Panc1 (cell line): ENCODE data around the gene OR1M1. TPM values are rescaled to one million over a fixed set of nuclear protein-coding genes. Genes with fewer than 3 reads are reported as not detected.

ENCODE experiments used
- ATAC-seq: fragments of 200-7000 bp; cut with Tn5 transposase; 2 replicates; pipeline ENCODE4 v1.9.1; 2020; ENCODE audit warnings: mild to moderate bottlenecking, moderate library complexity
- BruUV-seq: library from RNA; stranded (reverse); fragments of 400-500 nt; replicated peaks from 2 replicates; lab custom pipeline; 2021; lab: Mats Ljungman, UMichigan
- CTCF ChIA-PET: fragments of 300-600 bp; sonication (Branson Sonifier 250); formaldehyde crosslinking; loops from one replicate; lab custom pipeline; 2022; ENCODE audit warnings: antibody characterized with exemption; lab: Charles Lee
- POLR2A ChIA-PET: fragments of 300-600 bp; sonication (Branson Sonifier 250); formaldehyde crosslinking; loops from one replicate; lab custom pipeline; 2022; ENCODE audit warnings: antibody characterized with exemption; lab: Charles Lee
- DNase-seq: peaks from one replicate; pipeline ENCODE4 v3.0.0-alpha.2; 2010; ENCODE audit warnings: low read depth, low spot score
- H3K27ac ChIP-seq: 2 replicates; pipeline ENCODE4 v1.5.1; 2011; ENCODE audit warnings: mild to moderate bottlenecking, low read length, inconsistent platforms
- H3K27me3 ChIP-seq: fragments of 200-500 bp; sonication (Bioruptor generic); 2 replicates; pipeline ENCODE4 v1.6.0; 2014; ENCODE audit warnings: low read length, inconsistent platforms; ENCODE audit not compliant: control insufficient read depth, insufficient read depth
- H3K36me3 ChIP-seq: fragments of 200-500 bp; sonication (Bioruptor generic); 2 replicates; pipeline ENCODE4 v1.5.1; 2014; ENCODE audit warnings: inconsistent platforms, mild to moderate bottlenecking, low read length, moderate library complexity; ENCODE audit not compliant: control insufficient read depth, insufficient read depth
- H3K4me1 ChIP-seq: 2 replicates; pipeline ENCODE4 v1.5.1; 2011; ENCODE audit warnings: inconsistent platforms, mild to moderate bottlenecking, low read length, moderate library complexity; ENCODE audit not compliant: control insufficient read depth, insufficient read depth
- H3K4me3 ChIP-seq, 2 experiments: 2 replicates each; pipeline ENCODE4 v1.5.1; 2011 to 2012; ENCODE audit warnings: low read depth in 2 of 2, low read length in 2 of 2, mild to moderate bottlenecking in 2 of 2, inconsistent platforms in 1 of 2, moderate library complexity in 1 of 2
- H3K9me3 ChIP-seq: fragments of 200-500 bp; sonication (Bioruptor generic); 2 replicates; pipeline ENCODE4 v1.5.1; 2014; ENCODE audit warnings: low read depth, mild to moderate bottlenecking, inconsistent platforms, low read length, moderate library complexity; ENCODE audit not compliant: control insufficient read depth, insufficient read depth
- POLR2AphosphoS5 ChIP-seq: IDR thresholded peaks from 2 replicates; pipeline ENCODE4 v1.6.1; 2012; ENCODE audit warnings: mild to moderate bottlenecking, low read depth, low read length, moderate library complexity
- SIN3A ChIP-seq: IDR thresholded peaks from 2 replicates; pipeline ENCODE4 v1.6.1; 2012; ENCODE audit warnings: low read depth, mild to moderate bottlenecking, low read length, moderate library complexity, borderline replicate concordance; ENCODE audit not compliant: insufficient read depth
- TCF7L2 ChIP-seq: IDR thresholded peaks from 2 replicates; pipeline ENCODE4 v1.6.1; 2011; ENCODE audit warnings: mild to moderate bottlenecking, low read depth, low read length, inconsistent platforms
- in situ Hi-C: cut with HindIII; loops from 2 replicates; pipeline ENCODE4 v1.10.0; 2016; ENCODE audit warnings: low sequenced_read_pairs, low pct_unique_long_range_greater_than_20kb
- intact Hi-C: fragments of 100-400 bp; cut with micrococcal nuclease; formaldehyde crosslinking; loops from one replicate; pipeline ENCODE4 v1.10.0; 2022; ENCODE audit not compliant: unreplicated experiment
- total RNA-seq: library from RNA; stranded (reverse); gene quantifications from one replicate; pipeline ENCODE4 v1.2.1, GENCODE V29; 2021; ENCODE audit not compliant: unreplicated experiment
- TF ChIP-seq, protein P1 (sequence below): fragments of 450-650 bp; IDR thresholded peaks from 2 replicates; pipeline ENCODE4 v1.5.1; 2017; ENCODE audit warnings: mild to moderate bottlenecking
- TF ChIP-seq, protein P2 (sequence below), 2 experiments: IDR thresholded peaks; 2 replicates each; pipeline ENCODE4 v1.6.1; 2011 to 2012; ENCODE audit warnings: low read depth in 2 of 2, control low read depth in 1 of 2, low read length in 1 of 2, mild to moderate bottlenecking in 1 of 2, moderate library complexity in 1 of 2; ENCODE audit not compliant: insufficient read depth in 1 of 2

The OR1M1 gene
- total RNA-seq, 1 experiment from 2014 or later = not detected

DNA sequence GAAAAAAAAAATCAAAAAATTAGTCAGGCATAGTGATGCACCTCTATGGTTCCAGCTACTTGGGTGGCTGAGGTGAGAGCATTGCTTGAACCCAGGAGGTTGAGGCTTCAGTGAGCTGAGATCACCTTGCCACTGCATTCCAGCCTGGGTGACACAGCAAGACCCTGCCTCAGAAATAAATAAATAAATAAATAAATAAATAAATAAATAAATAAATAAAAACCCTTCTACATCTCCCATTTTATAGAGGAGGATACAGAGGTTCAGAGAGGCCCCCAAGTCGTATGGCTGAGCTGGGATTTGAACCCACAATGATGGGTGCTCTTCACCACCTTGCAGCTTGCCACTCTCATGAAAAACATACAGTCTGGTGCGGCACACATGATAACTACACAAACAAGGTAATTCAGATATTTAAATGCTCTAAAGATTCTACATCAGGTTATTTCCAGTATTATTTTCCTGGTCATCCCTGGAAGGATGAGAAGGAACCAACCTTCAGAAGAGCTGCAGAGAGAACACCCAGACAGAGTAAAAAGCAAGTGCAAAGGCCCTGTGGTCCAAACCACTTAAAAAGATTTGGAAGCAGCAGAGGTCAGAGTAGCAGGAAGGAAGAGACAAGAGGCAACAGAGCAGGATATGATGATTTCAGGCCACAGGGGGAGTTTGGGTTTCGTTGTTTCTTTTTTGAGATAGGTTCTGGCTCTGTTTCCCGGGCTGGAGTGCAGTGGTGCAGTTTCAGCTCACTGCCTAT lies 29.2 kb upstream of the OR1M1 start:
- no peaks in the 10 kb centered on the region for H3K9me3 ChIP-seq
- TF ChIP-seq, protein P1, sequence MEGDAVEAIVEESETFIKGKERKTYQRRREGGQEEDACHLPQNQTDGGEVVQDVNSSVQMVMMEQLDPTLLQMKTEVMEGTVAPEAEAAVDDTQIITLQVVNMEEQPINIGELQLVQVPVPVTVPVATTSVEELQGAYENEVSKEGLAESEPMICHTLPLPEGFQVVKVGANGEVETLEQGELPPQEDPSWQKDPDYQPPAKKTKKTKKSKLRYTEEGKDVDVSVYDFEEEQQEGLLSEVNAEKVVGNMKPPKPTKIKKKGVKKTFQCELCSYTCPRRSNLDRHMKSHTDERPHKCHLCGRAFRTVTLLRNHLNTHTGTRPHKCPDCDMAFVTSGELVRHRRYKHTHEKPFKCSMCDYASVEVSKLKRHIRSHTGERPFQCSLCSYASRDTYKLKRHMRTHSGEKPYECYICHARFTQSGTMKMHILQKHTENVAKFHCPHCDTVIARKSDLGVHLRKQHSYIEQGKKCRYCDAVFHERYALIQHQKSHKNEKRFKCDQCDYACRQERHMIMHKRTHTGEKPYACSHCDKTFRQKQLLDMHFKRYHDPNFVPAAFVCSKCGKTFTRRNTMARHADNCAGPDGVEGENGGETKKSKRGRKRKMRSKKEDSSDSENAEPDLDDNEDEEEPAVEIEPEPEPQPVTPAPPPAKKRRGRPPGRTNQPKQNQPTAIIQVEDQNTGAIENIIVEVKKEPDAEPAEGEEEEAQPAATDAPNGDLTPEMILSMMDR = no peak
- TF ChIP-seq SIN3A = no peak
- TF ChIP-seq POLR2AphosphoS5 = no peak
- no peak for TF ChIP-seq TCF7L2
- TF ChIP-seq, protein P2, sequence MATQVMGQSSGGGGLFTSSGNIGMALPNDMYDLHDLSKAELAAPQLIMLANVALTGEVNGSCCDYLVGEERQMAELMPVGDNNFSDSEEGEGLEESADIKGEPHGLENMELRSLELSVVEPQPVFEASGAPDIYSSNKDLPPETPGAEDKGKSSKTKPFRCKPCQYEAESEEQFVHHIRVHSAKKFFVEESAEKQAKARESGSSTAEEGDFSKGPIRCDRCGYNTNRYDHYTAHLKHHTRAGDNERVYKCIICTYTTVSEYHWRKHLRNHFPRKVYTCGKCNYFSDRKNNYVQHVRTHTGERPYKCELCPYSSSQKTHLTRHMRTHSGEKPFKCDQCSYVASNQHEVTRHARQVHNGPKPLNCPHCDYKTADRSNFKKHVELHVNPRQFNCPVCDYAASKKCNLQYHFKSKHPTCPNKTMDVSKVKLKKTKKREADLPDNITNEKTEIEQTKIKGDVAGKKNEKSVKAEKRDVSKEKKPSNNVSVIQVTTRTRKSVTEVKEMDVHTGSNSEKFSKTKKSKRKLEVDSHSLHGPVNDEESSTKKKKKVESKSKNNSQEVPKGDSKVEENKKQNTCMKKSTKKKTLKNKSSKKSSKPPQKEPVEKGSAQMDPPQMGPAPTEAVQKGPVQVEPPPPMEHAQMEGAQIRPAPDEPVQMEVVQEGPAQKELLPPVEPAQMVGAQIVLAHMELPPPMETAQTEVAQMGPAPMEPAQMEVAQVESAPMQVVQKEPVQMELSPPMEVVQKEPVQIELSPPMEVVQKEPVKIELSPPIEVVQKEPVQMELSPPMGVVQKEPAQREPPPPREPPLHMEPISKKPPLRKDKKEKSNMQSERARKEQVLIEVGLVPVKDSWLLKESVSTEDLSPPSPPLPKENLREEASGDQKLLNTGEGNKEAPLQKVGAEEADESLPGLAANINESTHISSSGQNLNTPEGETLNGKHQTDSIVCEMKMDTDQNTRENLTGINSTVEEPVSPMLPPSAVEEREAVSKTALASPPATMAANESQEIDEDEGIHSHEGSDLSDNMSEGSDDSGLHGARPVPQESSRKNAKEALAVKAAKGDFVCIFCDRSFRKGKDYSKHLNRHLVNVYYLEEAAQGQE (IDR thresholded peaks at IDR 0.05; ENCODE audit: insufficient read depth in 1 of 2, low read depth in 2 of 2, low read length in 1 of 2) = no peak
- peak overlapping the region; percentile 32; the same call in 1 of the 2 replicates for H3K27ac ChIP-seq
- no peaks in the 10 kb centered on the region for H3K36me3 ChIP-seq
- no TSS peak for BruUV-seq
- no peaks in the 10 kb centered on the region for H3K27me3 ChIP-seq
- ChIA-PET CTCF (no interaction called here), POLR2A (no interaction called here)
- H3K4me3 ChIP-seq = no peak overlapping the region
- no peak for ATAC-seq
- peaks cover 23% of the 10 kb centered on the region for H3K4me1 ChIP-seq
- intact Hi-C loops (no loop called here), in situ Hi-C loops (no loop called here)
- DNase-seq = no peak

DNA sequence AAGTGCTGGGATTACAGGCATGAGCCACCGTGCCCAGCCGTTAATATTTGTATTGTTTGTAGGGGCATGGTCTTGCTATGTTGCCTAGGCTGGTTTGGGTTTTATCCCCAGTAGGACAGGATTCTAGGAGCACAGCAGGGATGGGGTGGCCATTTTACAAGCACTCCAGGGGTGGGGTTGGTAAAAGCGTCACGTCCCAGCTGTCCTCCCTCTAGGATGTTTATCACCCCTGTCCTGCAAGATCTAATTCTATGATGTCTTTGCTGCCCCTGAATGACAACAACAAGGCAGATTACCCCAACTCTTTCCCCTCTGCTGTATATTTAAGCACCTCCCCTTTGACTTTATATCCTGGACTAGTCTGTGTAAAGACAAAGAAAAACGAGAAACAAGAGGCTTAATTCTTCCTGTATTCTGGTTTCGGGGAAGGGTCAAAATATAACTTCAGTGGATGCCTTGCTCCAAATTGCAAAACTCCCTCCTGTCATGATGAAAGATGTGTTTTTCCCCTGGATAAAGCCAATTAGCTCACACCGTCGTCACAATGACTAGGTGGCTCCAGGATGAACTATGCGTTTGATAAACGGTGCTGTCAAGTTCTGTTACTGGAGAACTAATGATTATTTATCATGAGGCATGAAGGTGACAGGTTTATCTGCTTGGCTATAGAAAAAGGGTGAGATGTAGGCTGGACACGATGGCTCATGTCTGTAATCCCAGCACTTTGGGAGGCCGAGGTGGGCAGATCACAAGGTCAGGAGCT lies 27.8 kb upstream of the OR1M1 start:
- H3K9me3 ChIP-seq = no peaks in the 10 kb centered on the region
- TF ChIP-seq, protein P1 = no peak
- TF ChIP-seq SIN3A (no peak), POLR2AphosphoS5 (no peak), TCF7L2 (no peak)
- TF ChIP-seq, protein P2 (IDR thresholded peaks at IDR 0.05; ENCODE audit: insufficient read depth in 1 of 2, low read depth in 2 of 2, low read length in 1 of 2) = no peak
- peak overlapping the region; percentile 57 for H3K27ac ChIP-seq
- H3K36me3 ChIP-seq = no peaks in the 10 kb centered on the region
- H3K4me3 ChIP-seq = no peak overlapping the region
- DNase-seq (no peak), ATAC-seq (no peak)
- BruUV-seq = no TSS peak
- in situ Hi-C loops (no loop called here), intact Hi-C loops (no loop called here)
- POLR2A ChIA-PET = no interaction called here
- no peaks in the 10 kb centered on the region for H3K27me3 ChIP-seq
- peaks cover 21% of the 10 kb centered on the region for H3K4me1 ChIP-seq
- CTCF ChIA-PET = no interaction called here
